ENCODE measurements around the gene TDRD10.

Gene TDRD10

DNA sequence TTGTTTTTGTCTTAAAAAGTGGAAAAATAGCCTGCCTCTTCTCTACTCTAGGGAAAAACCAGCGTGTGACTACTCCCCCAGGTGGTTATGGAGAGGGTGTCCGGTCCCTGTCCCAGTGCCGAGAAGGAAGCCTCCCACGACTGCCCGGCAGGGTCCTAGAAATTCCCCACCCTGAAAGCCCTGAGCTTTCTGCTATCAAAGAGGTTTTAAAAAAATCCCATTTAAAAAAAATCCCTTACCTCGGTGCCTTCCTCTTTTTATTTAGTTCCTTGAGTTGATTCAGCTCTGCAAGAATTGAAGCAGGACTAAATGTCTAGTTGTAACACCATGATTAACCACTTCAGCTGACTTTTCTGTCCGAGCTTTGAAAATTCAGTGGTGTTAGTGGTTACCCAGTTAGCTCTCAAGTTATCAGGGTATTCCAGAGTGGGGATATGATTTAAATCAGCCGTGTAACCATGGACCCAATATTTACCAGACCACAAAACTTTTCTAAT lies 35.0 kb upstream of the TDRD10 start:
- no peak overlapping the region for H3K27ac ChIP-seq (ENCODE audit: low read depth, low read length, severe bottlenecking)
- no peaks in the 10 kb centered on the region for H3K4me1 ChIP-seq (ENCODE audit: control insufficient read depth, insufficient read depth, low read length, poor library complexity, severe bottlenecking)
- H3K4me3 ChIP-seq (ENCODE audit: extremely low read depth, insufficient read depth, low read length, poor library complexity, severe bottlenecking): no peak overlapping the region
- H3K9me3 ChIP-seq (ENCODE audit: control insufficient read depth, low read length): no peaks in the 10 kb centered on the region
- no peaks in the 10 kb centered on the region for H3K36me3 ChIP-seq (ENCODE audit: control insufficient read depth, insufficient read depth, low read length)
- WGBS, 2 experiments (ENCODE audit: insufficient coverage in 2 of 2): 85% methylated on average over 3 of the region's 8 CpGs; no CpG with 5 or more reads in 1 of the 2 experiments

DNA sequence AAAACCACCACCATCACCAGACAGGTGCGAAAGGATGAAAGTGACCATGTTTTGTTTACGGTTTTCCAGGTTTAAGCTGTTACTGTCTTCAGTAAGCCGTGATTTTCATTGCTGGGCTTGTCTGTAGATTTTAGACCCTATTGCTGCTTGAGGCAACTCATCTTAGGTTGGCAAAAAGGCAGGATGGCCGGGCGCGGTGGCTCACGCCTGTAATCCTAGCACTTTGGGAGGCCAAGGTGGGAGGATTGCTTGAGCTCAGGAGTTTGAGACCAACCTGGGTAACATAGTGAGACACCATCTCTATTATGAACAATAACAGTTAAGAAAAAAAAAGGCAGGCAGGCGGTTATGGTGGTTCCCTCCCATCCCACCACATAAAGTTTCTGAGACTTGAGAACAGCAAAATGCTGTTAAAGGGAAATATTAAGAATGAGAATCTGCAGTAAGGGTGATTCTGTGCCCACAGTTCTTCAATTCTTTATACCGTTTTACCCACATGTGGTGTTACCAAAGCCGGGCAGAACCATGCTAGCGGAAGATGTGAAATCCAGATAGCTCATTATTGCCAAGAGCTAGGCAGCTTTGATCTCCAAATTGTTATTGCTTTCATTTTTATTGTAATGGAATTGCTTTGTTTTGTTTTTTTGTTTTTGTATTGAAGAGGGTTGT lies 34.5 kb upstream of the TDRD10 start:
- no peaks in the 10 kb centered on the region for H3K36me3 ChIP-seq (ENCODE audit: control insufficient read depth, insufficient read depth, low read length)
- WGBS, 2 experiments (ENCODE audit: insufficient coverage in 2 of 2): 93 to 96% methylated on average over 6 to 9 of the region's 11 CpGs
- H3K4me1 ChIP-seq (ENCODE audit: control insufficient read depth, insufficient read depth, low read length, poor library complexity, severe bottlenecking): no peaks in the 10 kb centered on the region
- no peak overlapping the region for H3K27ac ChIP-seq (ENCODE audit: low read depth, low read length, severe bottlenecking)
- H3K9me3 ChIP-seq (ENCODE audit: control insufficient read depth, low read length): no peaks in the 10 kb centered on the region
- no peak overlapping the region for H3K4me3 ChIP-seq (ENCODE audit: extremely low read depth, insufficient read depth, low read length, poor library complexity, severe bottlenecking)

DNA sequence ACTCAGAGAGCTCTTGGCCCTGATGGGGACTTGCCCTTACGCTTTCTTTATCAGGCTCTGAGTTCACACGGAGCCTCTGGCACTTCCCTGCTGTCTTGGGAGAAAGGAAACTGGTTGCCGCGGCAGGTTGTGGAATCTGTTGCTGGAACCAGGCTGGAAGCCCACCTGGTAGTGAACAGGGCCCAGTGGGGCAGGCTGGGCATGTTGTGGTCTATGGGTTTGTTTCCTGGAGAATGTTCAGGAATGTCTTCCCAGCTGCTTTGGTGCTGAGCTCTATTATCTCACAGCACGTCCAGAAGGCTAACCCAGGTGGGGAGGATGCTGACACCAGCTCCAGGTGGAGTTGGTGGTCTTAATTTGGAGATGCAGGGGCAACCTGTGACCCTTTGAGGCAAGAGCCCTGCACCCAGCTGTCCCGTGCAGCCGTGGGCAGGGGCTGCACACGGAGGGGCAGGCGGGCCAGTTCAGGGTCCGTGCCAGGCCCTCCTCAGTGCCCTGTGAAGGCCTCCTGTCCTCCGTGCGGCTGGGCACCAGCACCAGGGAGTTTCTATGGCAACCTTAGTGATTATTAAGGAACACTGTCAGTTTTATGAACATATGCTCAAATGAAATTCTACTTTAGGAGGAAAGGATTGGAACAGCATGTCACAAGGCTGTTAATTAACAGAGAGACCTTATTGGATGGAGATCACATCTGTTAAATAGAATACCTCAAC lies 33.3 kb upstream of the TDRD10 start:
- Histone ChIP-seq H3K4me1 (ENCODE audit: control insufficient read depth, insufficient read depth, low read length, poor library complexity, severe bottlenecking) (no peaks in the 10 kb centered on the region), H3K27ac (ENCODE audit: low read depth, low read length, severe bottlenecking) (no peak overlapping the region), H3K9me3 (ENCODE audit: control insufficient read depth, low read length) (no peaks in the 10 kb centered on the region), H3K4me3 (ENCODE audit: extremely low read depth, insufficient read depth, low read length, poor library complexity, severe bottlenecking) (no peak overlapping the region), H3K36me3 (ENCODE audit: control insufficient read depth, insufficient read depth, low read length) (no peaks in the 10 kb centered on the region)
- WGBS, 2 experiments (ENCODE audit: insufficient coverage in 2 of 2): 80 to 87% methylated on average over 6 to 10 of the region's 12 CpGs

DNA sequence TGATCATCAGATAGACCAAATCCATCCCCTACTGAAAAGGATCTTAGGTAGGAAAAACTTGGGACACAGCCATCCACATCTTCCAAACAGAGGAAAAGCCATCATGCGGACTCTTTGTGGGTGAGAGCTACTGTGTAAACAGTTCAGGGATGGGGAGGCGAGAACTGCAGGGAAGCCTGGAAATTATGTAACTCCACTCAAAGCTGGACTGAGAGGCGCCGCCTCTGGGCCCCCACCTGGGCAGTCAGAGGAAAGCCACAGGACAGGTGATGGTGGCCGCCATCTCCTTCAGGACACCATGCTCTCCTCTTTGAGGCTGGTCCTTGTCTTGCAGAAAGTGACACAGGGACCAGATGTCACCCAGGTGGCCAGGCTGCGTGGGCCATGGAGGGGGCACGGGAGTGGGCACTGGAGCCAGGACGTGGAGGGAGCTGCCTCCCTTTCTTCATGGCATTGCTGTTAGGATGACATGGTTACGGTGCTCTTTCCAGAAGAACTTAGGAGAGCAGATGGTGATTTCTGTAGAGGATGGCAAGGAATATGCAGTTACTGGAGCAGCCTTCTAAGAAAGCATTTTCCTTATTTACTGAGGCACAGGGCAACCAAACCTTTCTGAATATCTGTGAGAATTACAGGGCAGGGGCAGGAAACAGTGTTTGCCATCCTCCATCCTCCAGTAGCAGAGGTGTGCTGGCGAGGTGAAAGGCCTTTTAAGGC lies 32.0 kb upstream of the TDRD10 start:
- no peaks in the 10 kb centered on the region for H3K36me3 ChIP-seq (ENCODE audit: control insufficient read depth, insufficient read depth, low read length)
- WGBS, 2 experiments (ENCODE audit: insufficient coverage in 2 of 2): 88 to 93% methylated on average over 7 to 9 of the region's 10 CpGs
- no peaks in the 10 kb centered on the region for H3K4me1 ChIP-seq (ENCODE audit: control insufficient read depth, insufficient read depth, low read length, poor library complexity, severe bottlenecking)
- H3K9me3 ChIP-seq (ENCODE audit: control insufficient read depth, low read length): no peaks in the 10 kb centered on the region
- no peak overlapping the region for H3K4me3 ChIP-seq (ENCODE audit: extremely low read depth, insufficient read depth, low read length, poor library complexity, severe bottlenecking)
- no peak overlapping the region for H3K27ac ChIP-seq (ENCODE audit: low read depth, low read length, severe bottlenecking)

DNA sequence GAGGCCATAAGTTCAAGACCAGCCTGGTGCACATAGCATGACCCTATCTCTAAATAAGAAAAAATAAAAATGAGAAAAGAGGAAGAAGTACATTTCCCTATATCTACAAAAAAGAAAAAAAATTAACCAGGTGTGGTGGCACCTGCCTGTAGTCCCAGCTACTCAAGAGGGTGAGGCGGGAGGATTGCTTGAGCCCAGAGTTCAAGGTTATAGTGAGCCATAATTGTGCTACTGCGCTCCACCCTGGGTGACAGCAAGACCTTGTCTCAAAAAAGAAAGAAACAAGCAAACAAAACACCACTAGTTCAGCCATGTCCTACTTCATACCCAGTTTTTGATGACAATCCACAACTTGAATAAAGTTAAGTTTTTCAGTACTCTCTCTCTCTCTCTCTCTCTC lies 30.7 kb upstream of the TDRD10 start:
- H3K36me3 ChIP-seq (ENCODE audit: control insufficient read depth, insufficient read depth, low read length): no peaks in the 10 kb centered on the region
- no peaks in the 10 kb centered on the region for H3K9me3 ChIP-seq (ENCODE audit: control insufficient read depth, low read length)
- no peaks in the 10 kb centered on the region for H3K4me1 ChIP-seq (ENCODE audit: control insufficient read depth, insufficient read depth, low read length, poor library complexity, severe bottlenecking)
- 90 to 100% methylated on average over 1 to 2 of the region's 2 CpGs for WGBS, 2 experiments (ENCODE audit: insufficient coverage in 2 of 2)
- no peak overlapping the region for H3K4me3 ChIP-seq (ENCODE audit: extremely low read depth, insufficient read depth, low read length, poor library complexity, severe bottlenecking)
- H3K27ac ChIP-seq (ENCODE audit: low read depth, low read length, severe bottlenecking): no peak overlapping the region

DNA sequence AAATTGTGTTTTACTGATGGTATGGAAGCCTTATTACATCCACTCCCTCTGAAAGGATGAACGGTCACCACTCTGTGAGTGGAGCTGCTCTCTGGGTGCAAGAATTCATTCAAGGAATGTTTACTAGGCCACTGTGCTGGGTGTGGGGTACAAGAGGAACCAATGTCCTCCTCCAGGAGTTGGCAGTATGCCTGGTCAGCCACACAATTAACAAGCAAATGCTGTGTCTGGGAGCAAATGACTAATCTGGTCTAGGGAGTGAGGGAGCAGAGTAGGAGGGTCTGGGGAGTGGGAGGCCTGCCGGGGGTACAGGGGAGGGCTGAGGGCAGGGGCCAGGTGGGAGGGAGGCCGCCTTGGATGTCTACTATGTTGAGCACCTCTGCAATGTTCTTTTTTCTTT lies 27.2 kb upstream of the TDRD10 start:
- no peaks in the 10 kb centered on the region for H3K4me1 ChIP-seq (ENCODE audit: control insufficient read depth, insufficient read depth, low read length, poor library complexity, severe bottlenecking)
- H3K9me3 ChIP-seq (ENCODE audit: control insufficient read depth, low read length): no peaks in the 10 kb centered on the region
- no peaks in the 10 kb centered on the region for H3K36me3 ChIP-seq (ENCODE audit: control insufficient read depth, insufficient read depth, low read length)
- H3K4me3 ChIP-seq (ENCODE audit: extremely low read depth, insufficient read depth, low read length, poor library complexity, severe bottlenecking): no peak overlapping the region
- H3K27ac ChIP-seq (ENCODE audit: low read depth, low read length, severe bottlenecking): no peak overlapping the region
- 86 to 100% methylated on average over 2 to 3 of the region's 3 CpGs for WGBS, 2 experiments (ENCODE audit: insufficient coverage in 2 of 2)

DNA sequence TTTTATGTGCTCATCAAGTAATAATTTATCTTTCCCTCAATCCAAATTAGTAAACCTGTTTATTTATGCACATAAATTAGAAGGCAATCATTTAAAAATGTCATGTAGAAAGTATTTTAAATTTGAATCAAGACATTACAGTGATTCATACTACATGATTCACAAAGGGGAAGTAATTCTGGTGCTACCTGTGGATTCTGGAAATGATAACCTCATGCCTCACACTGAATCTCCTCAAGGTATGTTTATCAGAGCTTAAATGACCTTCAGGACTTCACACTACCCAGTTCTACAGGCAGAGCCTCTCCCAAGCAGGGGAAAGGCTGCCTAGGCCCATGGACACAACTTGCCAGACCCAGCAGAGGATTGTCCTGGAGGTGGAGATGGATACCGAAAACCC lies 25.2 kb upstream of the TDRD10 start:
- Histone ChIP-seq H3K27ac (ENCODE audit: low read depth, low read length, severe bottlenecking) (no peak overlapping the region), H3K36me3 (ENCODE audit: control insufficient read depth, insufficient read depth, low read length) (no peaks in the 10 kb centered on the region), H3K4me3 (ENCODE audit: extremely low read depth, insufficient read depth, low read length, poor library complexity, severe bottlenecking) (no peak overlapping the region), H3K9me3 (ENCODE audit: control insufficient read depth, low read length) (no peaks in the 10 kb centered on the region), H3K4me1 (ENCODE audit: control insufficient read depth, insufficient read depth, low read length, poor library complexity, severe bottlenecking) (peaks cover 3% of the 10 kb centered on the region)
- WGBS, 2 experiments (ENCODE audit: insufficient coverage in 2 of 2): 100% methylated on average over 1 of the region's 1 CpG; no CpG with 5 or more reads in 1 of the 2 experiments

DNA sequence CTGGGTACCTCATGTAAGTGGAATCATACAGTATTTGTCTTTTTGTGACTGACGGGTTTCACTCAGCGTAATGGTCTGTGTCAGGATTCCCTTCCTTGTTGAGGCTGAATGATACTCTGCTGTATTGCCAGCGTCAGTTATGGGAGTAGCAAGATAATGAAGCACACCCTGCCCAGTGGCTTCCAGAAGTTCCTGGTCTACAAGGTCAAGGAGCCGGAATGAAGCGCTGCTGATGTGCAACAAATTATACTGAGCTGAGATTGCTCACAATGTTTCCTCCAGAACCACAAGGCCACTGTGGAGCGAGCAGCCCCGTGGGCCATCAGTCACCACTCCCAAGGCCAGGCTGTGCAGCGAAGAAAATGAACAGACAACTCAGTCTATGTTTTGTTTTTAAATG lies 24.0 kb upstream of the TDRD10 start:
- H3K36me3 ChIP-seq (ENCODE audit: control insufficient read depth, insufficient read depth, low read length): no peaks in the 10 kb centered on the region
- WGBS, 2 experiments (ENCODE audit: insufficient coverage in 2 of 2): 91 to 95% methylated on average over 5 of the region's 8 CpGs
- no peak overlapping the region for H3K27ac ChIP-seq (ENCODE audit: low read depth, low read length, severe bottlenecking)

DNA sequence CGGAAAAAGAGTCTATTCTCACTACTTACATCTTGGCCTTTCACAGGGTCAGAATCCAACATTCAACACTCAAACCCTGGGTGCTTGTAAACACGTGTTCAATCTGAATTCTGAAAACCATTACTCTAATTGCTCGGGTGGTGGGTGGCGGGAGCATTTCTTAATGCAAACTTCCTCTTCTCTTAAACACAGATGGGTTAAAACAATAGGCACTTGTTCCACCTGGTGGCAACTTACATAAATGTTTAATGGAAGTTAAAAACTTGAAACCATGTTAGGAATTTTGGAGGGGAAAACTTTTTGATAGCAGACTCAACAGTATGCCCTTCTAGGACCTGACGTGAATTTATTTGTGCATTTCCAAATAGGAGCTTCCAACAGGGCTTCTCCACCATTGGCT lies 23.4 kb upstream of the TDRD10 start:
- no peak overlapping the region for H3K27ac ChIP-seq (ENCODE audit: low read depth, low read length, severe bottlenecking)
- H3K4me3 ChIP-seq (ENCODE audit: extremely low read depth, insufficient read depth, low read length, poor library complexity, severe bottlenecking): no peak overlapping the region
- no peaks in the 10 kb centered on the region for H3K36me3 ChIP-seq (ENCODE audit: control insufficient read depth, insufficient read depth, low read length)
- peaks cover 3% of the 10 kb centered on the region for H3K4me1 ChIP-seq (ENCODE audit: control insufficient read depth, insufficient read depth, low read length, poor library complexity, severe bottlenecking)
- no peaks in the 10 kb centered on the region for H3K9me3 ChIP-seq (ENCODE audit: control insufficient read depth, low read length)
- WGBS, 2 experiments (ENCODE audit: insufficient coverage in 2 of 2): 57 to 95% methylated on average over 2 of the region's 5 CpGs

More for the DNA sequence above, 24.0 kb upstream of the TDRD10 start:
- Histone ChIP-seq H3K4me3 (ENCODE audit: extremely low read depth, insufficient read depth, low read length, poor library complexity, severe bottlenecking) (no peak overlapping the region), H3K4me1 (ENCODE audit: control insufficient read depth, insufficient read depth, low read length, poor library complexity, severe bottlenecking) (peaks cover 3% of the 10 kb centered on the region), H3K9me3 (ENCODE audit: control insufficient read depth, low read length) (no peaks in the 10 kb centered on the region)

DNA sequence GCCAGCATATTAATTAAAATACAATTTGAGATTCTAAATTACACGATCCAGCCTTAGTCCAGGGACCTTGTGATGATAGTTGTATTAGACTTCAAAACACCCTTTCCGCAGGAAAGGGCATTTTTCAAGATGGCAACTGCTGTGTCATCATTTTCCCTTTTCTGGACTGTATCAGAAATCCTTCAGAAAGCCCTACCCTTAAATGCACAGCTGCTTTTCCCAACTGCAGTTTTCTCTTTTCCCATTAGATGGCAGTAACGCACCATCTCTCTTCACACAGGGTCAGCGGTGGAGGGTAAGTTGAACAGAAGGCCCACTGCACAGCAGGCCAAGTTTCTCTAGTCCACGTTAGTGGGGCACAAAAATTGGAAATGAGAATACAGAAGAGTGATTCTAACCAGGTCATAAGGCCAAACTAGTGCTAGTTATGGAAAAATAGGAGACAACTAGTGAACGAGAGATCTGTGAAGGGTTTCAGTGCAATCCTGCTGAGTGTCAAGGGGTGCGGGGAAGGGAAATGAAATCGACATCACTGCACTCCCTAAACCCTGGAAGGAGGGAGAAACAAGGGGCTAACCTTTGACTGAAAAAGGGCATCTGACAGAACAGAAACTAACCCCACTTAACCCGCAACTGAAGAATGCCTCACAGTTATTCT lies 22.1 kb upstream of the TDRD10 start:
- H3K27ac ChIP-seq (ENCODE audit: low read depth, low read length, severe bottlenecking): no peak overlapping the region
- 43 to 53% methylated on average over 4 to 5 of the region's 9 CpGs for WGBS, 2 experiments (ENCODE audit: insufficient coverage in 2 of 2)

More for the DNA sequence above, 22.1 kb upstream of the TDRD10 start:
- no peaks in the 10 kb centered on the region for H3K36me3 ChIP-seq (ENCODE audit: control insufficient read depth, insufficient read depth, low read length)
- no peaks in the 10 kb centered on the region for H3K9me3 ChIP-seq (ENCODE audit: control insufficient read depth, low read length)
- peaks cover 3% of the 10 kb centered on the region for H3K4me1 ChIP-seq (ENCODE audit: control insufficient read depth, insufficient read depth, low read length, poor library complexity, severe bottlenecking)
- H3K4me3 ChIP-seq (ENCODE audit: extremely low read depth, insufficient read depth, low read length, poor library complexity, severe bottlenecking): no peak overlapping the region

Data from mesodermal cell (in vitro differentiated cells).